Heart left ventricle (tissue), 11 donors: ENCODE results near the gene LBX2. TPM values are rescaled to one million over a fixed set of nuclear protein-coding genes. Genes with fewer than 3 reads are reported as not detected.

Experiments
- polyA plus RNA-seq, 2 donors: library from polyadenylated mRNA; stranded (reverse); fragments of 200-250 nt; gene quantifications; one replicate each; pipeline ENCODE4 v1.2.3, GENCODE V29; 2013
- total RNA-seq, 9 donors: library from RNA; depleted of rRNA in 2 of 9; stranded (reverse); fragments of >200 nt in 2 of 9; fragmentation: NEBNext Ultra II Directional in 3 of 9; extraction: Animal tissue kit (Norgen Biotek cat#: 25700) in 3 of 9; gene quantifications; one replicate each; pipeline versions ENCODE4 v1.1.0 to v1.2.4, GENCODE V29; 2016 to 2023
- donor health status: ischemic (EF 13 %, LVEDD 7.1; RV severe dilation, severe dysfunction).
- donor health status: healthy with polysubstance abuse.
- donor health status: DM: no; HTN: yes; CAD: no.
- donor health status: DM: no; HTN: no; CAD: no.
- donor health status: ischemic (EF 25% LVEDD 5.7; RV mildly dilated, moderate dysfunction).
- donor health status: healthy.
- donor health status: DM: yes; HTN: yes; CAD: no.
- donor health status: PGD.
- donor health status: nonischemic (EF 23%, LVEDD 6.1; RV moderate dilation, normal function).

Gene LBX2
- total and polyA plus RNA-seq, 11 donors: 0.14 to 1.7 (median 0.67) TPM; not detected in 2

Other genes with a start within 250 kb of the LBX2 start
- gene SLC4A5, start 156.2 kb downstream of the LBX2 start, total RNA-seq: 1 to 10 TPM in 7 of 9 donors, under 1 TPM in 2; 0.36 to 4.1 (median 1.6) TPM
- gene SLC4A5, start 156.2 kb downstream of the LBX2 start, polyA plus RNA-seq: 1 to 10 TPM in 1 of 2 donors, under 1 TPM in 1; 0.72 to 1.2 TPM
- gene DCTN1, start 119.3 kb downstream of the LBX2 start, total RNA-seq: 100 to 1,000 TPM; 129 to 376 (median 211) TPM
- gene DCTN1, start 119.3 kb downstream of the LBX2 start, polyA plus RNA-seq: 100 to 1,000 TPM; 149 to 171 TPM
- 1 to 10 TPM in 3 of 9 donors, under 1 TPM in 6; 0.48 to 2.3 (median 0.85) TPM for gene C2orf81, start 78.0 kb downstream of the LBX2 start, total RNA-seq
- gene C2orf81, start 78.0 kb downstream of the LBX2 start, polyA plus RNA-seq: 1 to 10 TPM in 1 of 2 donors, under 1 TPM in 1; 0.91 to 1.1 TPM
- gene WDR54, start 77.9 kb downstream of the LBX2 start, total RNA-seq: 1 to 10 TPM; 1.5 to 5.1 (median 3.0) TPM
- gene WDR54, start 77.9 kb downstream of the LBX2 start, polyA plus RNA-seq: 1 to 10 TPM; 1.4 to 6.5 TPM
- gene RTKN, start 57.7 kb downstream of the LBX2 start, total RNA-seq: 10 to 100 TPM; 10.9 to 19.6 (median 15.3) TPM
- gene RTKN, start 57.7 kb downstream of the LBX2 start, polyA plus RNA-seq: 10 to 100 TPM; 18.0 to 27.6 TPM
- 10 to 100 TPM; 11.7 to 29.2 (median 21.3) TPM for gene INO80B, start 44.5 kb downstream of the LBX2 start, total RNA-seq
- gene INO80B, start 44.5 kb downstream of the LBX2 start, polyA plus RNA-seq: 10 to 100 TPM; 26.1 to 28.5 TPM
- 10 to 100 TPM; 32.7 to 58.4 (median 42.4) TPM for gene WBP1, start 41.2 kb downstream of the LBX2 start, total RNA-seq
- gene WBP1, start 41.2 kb downstream of the LBX2 start, polyA plus RNA-seq: 10 to 100 TPM; 29.0 to 44.2 TPM
- gene MOGS, start 34.2 kb downstream of the LBX2 start, total RNA-seq: 10 to 100 TPM; 17.3 to 31.9 (median 22.8) TPM
- gene MOGS, start 34.2 kb downstream of the LBX2 start, polyA plus RNA-seq: 10 to 100 TPM; 15.8 to 34.4 TPM
- gene MRPL53, start 26.9 kb downstream of the LBX2 start, total RNA-seq: 100 to 1,000 TPM in 7 of 9 donors, 10 to 100 TPM in 2; 64.9 to 180 (median 140) TPM
- gene MRPL53, start 26.9 kb downstream of the LBX2 start, polyA plus RNA-seq: 100 to 1,000 TPM in 1 of 2 donors, 10 to 100 TPM in 1; 77.6 to 128 TPM
- gene CCDC142, start 16.6 kb downstream of the LBX2 start, total RNA-seq: 10 to 100 TPM in 1 of 9 donors, 1 to 10 TPM in 8; 4.4 to 13.4 (median 7.1) TPM
- 1 to 10 TPM; 5.8 to 6.4 TPM for gene CCDC142, start 16.6 kb downstream of the LBX2 start, polyA plus RNA-seq
- gene TTC31, start 16.5 kb downstream of the LBX2 start, total RNA-seq: 10 to 100 TPM in 4 of 9 donors, 1 to 10 TPM in 5; 7.1 to 14.2 (median 10.0) TPM
- 10 to 100 TPM in 1 of 2 donors, 1 to 10 TPM in 1; 8.8 to 13.2 TPM for gene TTC31, start 16.5 kb downstream of the LBX2 start, polyA plus RNA-seq
- gene PCGF1, start 8.1 kb upstream of the LBX2 start, total RNA-seq: 10 to 100 TPM; 10.6 to 22.3 (median 16.5) TPM
- 10 to 100 TPM; 22.5 to 24.9 TPM for gene PCGF1, start 8.1 kb upstream of the LBX2 start, polyA plus RNA-seq
- not detected for gene TLX2, start 14.8 kb upstream of the LBX2 start, total RNA-seq
- not detected for gene TLX2, start 14.8 kb upstream of the LBX2 start, polyA plus RNA-seq
- not detected for gene DQX1, start 26.6 kb upstream of the LBX2 start, total RNA-seq
- gene DQX1, start 26.6 kb upstream of the LBX2 start, polyA plus RNA-seq: not detected
- gene AUP1, start 30.1 kb upstream of the LBX2 start, total RNA-seq: 10 to 100 TPM; 33.6 to 74.5 (median 49.8) TPM
- 100 to 1,000 TPM in 1 of 2 donors, 10 to 100 TPM in 1; 77.9 to 168 TPM for gene AUP1, start 30.1 kb upstream of the LBX2 start, polyA plus RNA-seq
- 10 to 100 TPM; 23.6 to 32.0 (median 24.8) TPM for gene HTRA2, start 30.3 kb upstream of the LBX2 start, total RNA-seq
- gene HTRA2, start 30.3 kb upstream of the LBX2 start, polyA plus RNA-seq: 10 to 100 TPM; 24.5 to 45.4 TPM
- gene LOXL3, start 54.3 kb upstream of the LBX2 start, total RNA-seq: 1 to 10 TPM; 1.6 to 8.7 (median 3.0) TPM
- 1 to 10 TPM; 1.5 to 3.5 TPM for gene LOXL3, start 54.3 kb upstream of the LBX2 start, polyA plus RNA-seq
- gene DOK1, start 55.1 kb upstream of the LBX2 start, total RNA-seq: 10 to 100 TPM in 1 of 9 donors, 1 to 10 TPM in 8; 2.6 to 11.6 (median 4.8) TPM
- 1 to 10 TPM; 2.4 to 6.0 TPM for gene DOK1, start 55.1 kb upstream of the LBX2 start, polyA plus RNA-seq
- gene M1AP, start 148.7 kb upstream of the LBX2 start, total RNA-seq: under 1 TPM in 3 of 9 donors, not detected in 6; 0.21 to 0.88 (median 0.79) TPM
- gene M1AP, start 148.7 kb upstream of the LBX2 start, polyA plus RNA-seq: under 1 TPM; 0.07 to 0.08 TPM
- 1 to 10 TPM; 2.2 to 4.9 (median 3.5) TPM for gene SEMA4F, start 154.6 kb upstream of the LBX2 start, total RNA-seq
- 1 to 10 TPM in 1 of 2 donors, under 1 TPM in 1; 0.95 to 2.8 TPM for gene SEMA4F, start 154.6 kb upstream of the LBX2 start, polyA plus RNA-seq